Smooth muscle cell (in vitro differentiated cells): ENCODE results near the gene IZUMO4. TPM values are rescaled to one million over a fixed set of nuclear protein-coding genes. Genes with fewer than 3 reads are reported as not detected.

Experiments
- DNase-seq: peaks from one replicate; lab custom pipeline; 2025; ENCODE audit not compliant: unreplicated experiment; lab: John Stamatoyannopoulos, UW
- H2AFZ ChIP-seq: fragments of 200-600 bp; sonication (generic); 2 replicates; pipeline ENCODE4 v1.6.0; 2016; ENCODE audit warnings: antibody characterized with exemption, low read depth, mild to moderate bottlenecking
- H3F3A ChIP-seq: fragments of 200-600 bp; sonication (generic); 2 replicates; pipeline ENCODE4 v1.6.0; 2017; ENCODE audit warnings: antibody characterized with exemption, low read depth
- H3K27ac ChIP-seq: fragments of 200-600 bp; sonication (generic); 2 replicates; pipeline ENCODE4 v1.5.1; 2016; ENCODE audit warnings: low read depth, mild to moderate bottlenecking
- H3K27me3 ChIP-seq: fragments of 200-600 bp; sonication (generic); 2 replicates; pipeline ENCODE4 v1.6.1; 2016; ENCODE audit warnings: low read depth, mild to moderate bottlenecking
- H3K36me3 ChIP-seq: fragments of 200-600 bp; sonication (generic); 2 replicates; pipeline ENCODE4 v1.5.1; 2016; ENCODE audit warnings: low read depth
- H3K4me1 ChIP-seq: fragments of 200-600 bp; sonication (generic); 2 replicates; pipeline ENCODE4 v1.5.1; 2016; ENCODE audit warnings: low read depth
- H3K4me2 ChIP-seq: fragments of 200-600 bp; sonication (generic); 2 replicates; pipeline ENCODE4 v1.6.0; 2016; ENCODE audit warnings: mild to moderate bottlenecking
- H3K4me3 ChIP-seq: fragments of 200-600 bp; sonication (generic); 2 replicates; pipeline ENCODE4 v1.5.1; 2016; ENCODE audit warnings: mild to moderate bottlenecking
- H3K79me2 ChIP-seq: fragments of 200-600 bp; sonication (generic); 2 replicates; pipeline ENCODE4 v1.6.0; 2016; ENCODE audit warnings: low read depth, mild to moderate bottlenecking
- H3K9ac ChIP-seq: fragments of 200-600 bp; sonication (generic); 2 replicates; pipeline ENCODE4 v1.6.0; 2016; ENCODE audit warnings: low read depth
- H3K9me3 ChIP-seq: fragments of 200-600 bp; sonication (generic); replicated peaks from 2 replicates; pipeline ENCODE4 v1.5.1; 2016; ENCODE audit warnings: low read depth
- H4K20me1 ChIP-seq: fragments of 200-600 bp; sonication (generic); 2 replicates; pipeline ENCODE4 v1.6.0; 2016; ENCODE audit warnings: low read depth
- CTCF ChIP-seq: fragments of 200-600 bp; sonication (generic); IDR thresholded peaks from 2 replicates; pipeline ENCODE4 v1.5.1; 2017; ENCODE audit warnings: borderline replicate concordance, mild to moderate bottlenecking, antibody characterized with exemption; ENCODE audit not compliant: insufficient read depth, poor library complexity, severe bottlenecking
- whole genome bisulfite sequencing: methylation state at CpG from one replicate; pipeline ENCODE4 v1.1.7; 2016; ENCODE audit warnings: low lambda C conversion rate; 5-methylcytosine and 5-hydroxymethylcytosine counted together
- polyA plus RNA-seq: library from polyadenylated mRNA; unstranded; fragments of >200 nt; fragmentation: Nextera tagmentation; extraction: Ambion mirVana; gene quantifications from 2 replicates; pipeline ENCODE4 v1.2.1, GENCODE V29; 2016
- total RNA-seq: library from RNA; depleted of rRNA; stranded (reverse); fragments of >200 nt; gene quantifications from 2 replicates; pipeline ENCODE4 v1.2.3, GENCODE V29; 2014

IZUMO4 gene
- total and polyA plus RNA-seq, 2 experiments from 2014 or later, result 0.48 to 1.6 TPM

DNA sequence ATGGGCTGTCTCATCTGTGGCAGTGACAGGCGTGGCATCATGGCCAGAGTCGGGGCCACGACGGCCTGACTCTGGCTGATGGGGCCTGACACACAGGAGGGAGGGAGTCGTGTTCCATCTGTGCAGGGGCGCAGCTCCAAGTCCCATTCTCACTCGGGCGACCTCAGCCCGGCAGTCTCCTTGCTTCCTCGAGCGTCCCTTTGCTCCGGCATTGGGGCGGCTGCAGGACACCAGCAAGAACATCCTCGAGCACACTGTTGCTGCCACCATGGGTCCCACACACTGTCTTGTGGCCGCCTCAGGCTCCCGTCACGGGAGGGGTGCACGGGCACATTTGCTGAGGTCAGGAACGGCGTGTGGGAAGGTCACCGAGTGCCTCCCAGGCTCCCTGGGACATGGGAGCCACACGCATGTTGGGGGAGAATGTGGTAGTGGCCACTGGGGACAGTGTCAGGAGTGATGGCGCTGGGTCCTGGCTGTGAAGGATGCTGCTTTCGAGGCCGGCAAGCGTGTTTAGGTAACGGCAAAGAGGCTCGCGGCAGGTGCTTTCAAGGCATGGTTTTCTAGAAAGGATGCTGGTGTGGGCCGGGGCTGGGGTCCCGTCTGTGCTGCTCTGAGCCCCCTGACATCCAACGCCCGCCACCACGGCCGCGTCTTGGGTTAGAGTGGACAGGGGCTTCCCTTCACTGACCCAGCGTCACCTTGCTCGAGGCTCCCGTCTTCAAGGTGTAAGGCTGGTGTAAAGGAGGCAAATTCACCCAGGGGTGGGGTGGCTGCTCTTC is 3.4 kb downstream of the IZUMO4 start:
- WGBS, result 97% methylated on average over 39 of the region's 39 CpGs
- no peak for DNase-seq
- no peak overlapping the region for H3K27ac ChIP-seq
- no peak overlapping the region for H3K4me2 ChIP-seq
- H3K27me3 ChIP-seq, result no peaks in the 10 kb centered on the region
- no peak overlapping the region for H3K4me3 ChIP-seq
- H2AFZ ChIP-seq, result no peak overlapping the region
- no peaks in the 10 kb centered on the region for H3K9me3 ChIP-seq
- H3K79me2 ChIP-seq, result peaks cover 25% of the 10 kb centered on the region
- peaks cover 5% of the 10 kb centered on the region for H3K36me3 ChIP-seq
- no peak for TF ChIP-seq CTCF
- H4K20me1 ChIP-seq, result peaks cover 66% of the 10 kb centered on the region
- H3K4me1 ChIP-seq, result peaks cover 8% of the 10 kb centered on the region
- no peak overlapping the region for H3K9ac ChIP-seq
- no peaks in the 10 kb centered on the region for H3F3A ChIP-seq

DNA sequence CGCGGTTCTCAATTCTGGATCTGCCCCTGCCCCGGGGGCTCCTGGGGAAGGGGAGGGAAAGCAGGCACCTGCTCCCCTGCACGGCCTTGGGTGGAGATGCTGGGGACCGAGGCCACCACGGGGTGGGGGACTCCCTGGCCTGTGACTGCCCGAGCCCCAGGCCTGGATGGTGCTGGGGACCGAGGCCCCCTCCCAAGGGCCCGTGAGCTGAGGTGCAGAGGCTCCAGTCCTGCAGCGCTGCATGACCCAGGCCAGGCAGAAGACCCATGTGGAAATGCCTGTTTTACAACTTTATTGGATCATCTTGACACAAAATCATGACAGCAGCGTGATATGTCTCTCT is 4.0 kb downstream of the IZUMO4 start:
- Histone ChIP-seq H3K79me2 (peaks cover 25% of the 10 kb centered on the region), H3K4me3 (no peak overlapping the region), H3K9ac (no peak overlapping the region), H3K4me1 (peaks cover 6% of the 10 kb centered on the region), H3F3A (no peaks in the 10 kb centered on the region), H2AFZ (no peak overlapping the region), H4K20me1 (peaks cover 69% of the 10 kb centered on the region), H3K36me3 (peaks cover 5% of the 10 kb centered on the region), H3K4me2 (no peak overlapping the region), H3K9me3 (no peaks in the 10 kb centered on the region), H3K27ac (no peak overlapping the region), H3K27me3 (no peaks in the 10 kb centered on the region)
- no peak for TF ChIP-seq CTCF
- WGBS, result 96% methylated on average over 11 of the region's 11 CpGs
- DNase-seq, result no peak

DNA sequence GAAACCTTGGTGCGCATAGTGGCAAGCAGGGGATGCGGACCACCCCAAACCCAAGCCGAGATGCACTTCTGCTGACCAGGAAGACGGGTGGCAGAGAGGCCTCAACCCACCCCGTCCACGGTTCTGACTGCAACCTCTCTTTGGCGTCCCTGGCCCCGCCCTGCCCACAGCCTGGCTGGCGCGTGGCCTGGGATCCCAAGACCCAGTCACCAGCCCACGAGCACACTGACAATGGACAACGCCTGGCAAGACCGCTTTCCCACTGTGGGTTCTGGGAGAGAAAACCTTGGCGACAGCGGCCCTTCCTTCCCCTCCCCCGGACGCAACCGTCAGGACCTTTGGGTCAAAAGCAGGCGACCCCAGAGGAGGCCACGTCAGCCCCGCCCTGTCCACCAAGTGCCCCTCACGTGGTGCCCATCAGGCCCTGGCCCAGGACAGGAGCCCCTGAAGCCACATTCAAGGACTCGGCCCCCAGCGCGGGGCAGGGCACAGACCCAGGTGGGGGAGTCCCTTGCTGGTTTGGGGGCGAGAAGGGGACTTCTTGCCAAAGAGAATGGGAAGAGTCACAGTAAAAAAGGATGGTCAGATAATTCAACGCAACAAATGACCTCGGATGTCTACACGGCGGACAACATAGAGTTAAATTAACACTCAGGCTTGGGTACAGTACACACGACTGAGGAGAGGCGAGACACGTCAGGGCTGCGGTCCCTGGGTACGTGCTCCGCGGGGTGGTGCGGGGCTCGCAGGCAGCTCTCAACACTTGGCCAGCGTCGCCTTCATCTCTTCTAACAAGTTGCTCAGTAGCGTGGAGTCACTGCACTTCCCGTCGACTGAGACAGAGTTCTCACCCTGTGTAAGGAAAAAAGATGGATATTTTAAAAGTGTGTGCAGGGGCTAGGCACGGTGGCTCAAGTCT is 5.0 kb downstream of the IZUMO4 start:
- Histone ChIP-seq H3K79me2 (peaks cover 26% of the 10 kb centered on the region), H4K20me1 (peaks cover 73% of the 10 kb centered on the region), H3K4me2 (no peak overlapping the region), H2AFZ (no peak overlapping the region), H3F3A (no peaks in the 10 kb centered on the region), H3K9me3 (no peaks in the 10 kb centered on the region), H3K4me3 (no peak overlapping the region), H3K4me1 (peaks cover 6% of the 10 kb centered on the region), H3K9ac (no peak overlapping the region), H3K36me3 (peaks cover 5% of the 10 kb centered on the region), H3K27ac (no peak overlapping the region), H3K27me3 (no peaks in the 10 kb centered on the region)
- no peak for DNase-seq
- 96% methylated on average over 43 of the region's 45 CpGs for WGBS
- TF ChIP-seq CTCF, result no peak
